ENCODE results near the gene APOC3.

DNA sequence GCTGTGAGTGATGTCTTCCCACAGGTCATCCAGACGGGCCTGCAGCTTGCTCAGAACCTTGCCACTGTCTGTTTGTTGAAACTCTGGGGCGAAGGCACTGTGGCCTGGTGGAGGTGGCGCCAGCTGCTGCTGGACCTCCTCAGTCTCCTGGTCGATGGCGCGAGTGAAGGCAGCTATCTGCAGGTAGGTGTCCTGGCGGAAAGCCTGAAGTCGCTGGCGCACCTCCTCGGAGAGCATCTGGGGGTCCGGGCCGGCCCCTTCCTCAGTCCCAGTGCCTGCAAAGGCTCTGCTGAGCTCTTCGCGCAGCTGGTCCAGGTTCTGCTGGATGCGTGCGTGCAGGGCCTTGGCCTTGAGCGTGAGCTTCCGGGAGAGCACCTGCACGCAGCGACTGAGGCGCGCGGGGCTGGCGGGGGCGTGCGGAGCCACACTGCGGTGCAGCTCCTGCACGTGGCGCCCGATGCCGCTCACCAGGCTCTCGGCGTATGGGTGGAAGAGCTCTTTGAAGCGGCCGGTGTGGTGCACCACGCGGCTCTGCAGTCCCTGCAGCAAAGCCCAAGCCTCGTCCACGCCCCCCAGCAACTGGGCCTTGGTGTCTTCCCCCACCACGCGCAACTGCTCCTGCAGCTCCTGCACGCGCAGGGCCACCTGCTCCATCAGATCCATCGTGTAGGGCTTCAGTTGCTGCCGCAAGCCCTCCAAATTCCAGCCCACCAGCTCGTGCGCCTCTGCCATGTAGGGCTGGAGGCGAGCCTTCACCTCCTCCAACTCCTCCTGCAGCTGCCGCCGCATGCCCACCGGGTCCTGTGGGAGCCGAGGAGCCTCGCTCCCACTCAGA is 39.3 kb upstream of the APOC3 start:
- TF ChIP-seq YY1 (IDR thresholded peaks at IDR 0.05; ENCODE audit: insufficient read depth, insufficient read length) (no peak), ZNF274 (IDR thresholded peaks at IDR 0.05; ENCODE audit: low read depth, low read length) (no peak)
